ENCODE data around the gene SDHA.
"Not testable (repeated sequence)": the region's sequence is repeated elsewhere in the genome, so short reads cannot be mapped to it uniquely, and the experiment has no call there.

The SDHA gene

DNA sequence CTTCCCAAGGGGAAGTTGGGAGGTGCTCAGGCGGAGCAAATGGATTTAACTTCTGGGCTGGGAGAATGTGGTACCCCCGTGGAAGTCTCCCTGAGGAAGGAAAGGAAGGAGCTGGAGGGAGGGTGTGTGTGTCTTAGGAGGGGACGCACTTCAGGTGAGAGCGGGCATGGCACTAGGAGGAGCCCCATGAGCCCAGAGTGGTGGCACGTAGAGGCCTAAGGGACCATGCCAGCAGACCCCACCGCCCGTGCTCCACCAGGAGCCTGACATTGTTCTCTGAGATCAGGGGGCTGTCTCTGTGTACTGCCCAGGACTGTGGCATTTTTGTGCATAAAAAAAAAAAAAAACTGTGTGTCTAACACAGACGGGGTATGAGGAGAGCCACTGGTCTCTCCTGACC is 84.8 kb downstream of the SDHA start:
- DNase-seq (ENCODE audit: low read depth in 1 of 2, low spot score in 1 of 2) = no peak
- in situ Hi-C loops (cut with HindIII; ENCODE audit: low pct_unique_long_range_greater_than_20kb, low sequenced_read_pairs) = no loop called here
- no peak for TF ChIP-seq JUND (IDR thresholded peaks at IDR 0.05; ENCODE audit: low read depth)

DNA sequence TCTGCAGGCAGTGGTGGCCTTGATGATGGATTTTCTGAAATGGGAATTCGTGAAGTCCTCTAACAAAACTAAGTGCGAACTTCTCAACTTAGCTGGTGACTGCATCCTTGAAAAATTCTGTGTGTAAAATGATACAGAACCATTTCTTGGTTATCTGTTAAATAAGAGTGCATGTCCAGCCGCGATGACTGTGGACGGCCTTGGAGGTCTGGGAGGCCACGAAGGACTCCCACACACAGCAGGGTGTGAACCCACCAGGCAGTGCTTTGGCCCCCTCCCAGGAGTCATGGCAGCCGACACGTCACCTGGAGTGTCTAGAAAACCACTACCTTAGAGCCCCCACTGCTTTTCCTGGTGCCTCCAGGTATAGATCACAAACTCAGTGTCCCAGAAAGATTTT is 85.6 kb downstream of the SDHA start:
- DNase-seq (ENCODE audit: low read depth in 1 of 2, low spot score in 1 of 2); in situ Hi-C loops (cut with HindIII; ENCODE audit: low pct_unique_long_range_greater_than_20kb, low sequenced_read_pairs): not testable (repeated sequence)

DNA sequence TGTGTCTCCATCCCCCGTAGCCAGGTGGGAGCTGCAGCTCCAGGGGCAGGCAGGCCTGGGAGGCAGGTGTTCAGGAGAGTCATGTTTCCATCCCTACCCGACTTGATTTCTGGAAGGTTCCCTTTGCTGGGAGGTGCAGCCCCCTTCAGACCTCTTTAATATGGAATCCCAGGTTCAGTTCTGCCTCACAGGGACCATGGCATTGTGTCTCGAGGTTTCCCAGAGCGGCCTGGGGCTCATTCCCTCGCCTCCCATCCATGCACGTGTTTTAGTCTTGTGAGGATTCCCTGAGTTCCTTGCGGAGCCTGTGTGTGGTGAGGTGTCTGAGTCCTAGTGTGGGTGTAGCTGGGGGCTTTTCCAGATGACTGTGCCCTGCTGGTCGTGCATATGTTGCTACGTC is 86.9 kb downstream of the SDHA start:
- in situ Hi-C loops (cut with HindIII; ENCODE audit: low pct_unique_long_range_greater_than_20kb, low sequenced_read_pairs) = no loop called here
- TF ChIP-seq JUND (IDR thresholded peaks at IDR 0.05; ENCODE audit: low read depth) = no peak
- no peak for DNase-seq (ENCODE audit: low read depth in 1 of 2, low spot score in 1 of 2)

DNA sequence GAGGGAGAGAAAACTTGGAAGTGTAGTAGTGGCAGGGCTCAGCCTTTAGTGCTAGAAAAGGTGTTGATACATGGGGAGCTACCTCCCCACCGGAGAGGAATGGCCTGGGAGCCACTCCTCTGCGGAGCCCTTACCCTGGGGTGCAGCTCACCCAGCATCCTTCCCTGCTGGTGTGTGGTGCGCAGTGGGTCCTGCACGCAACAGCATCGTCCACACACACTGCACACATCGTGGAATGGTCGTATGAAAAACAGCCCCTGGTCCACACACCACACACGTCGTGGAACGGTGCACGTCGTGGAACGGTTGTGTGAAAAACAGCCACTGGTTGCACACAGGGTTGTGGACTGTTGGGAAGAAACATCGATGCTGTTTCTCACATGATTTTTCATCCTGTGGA is 87.3 kb downstream of the SDHA start:
- no peak for TF ChIP-seq JUND (IDR thresholded peaks at IDR 0.05; ENCODE audit: low read depth)
- no peak for DNase-seq (ENCODE audit: low read depth in 1 of 2, low spot score in 1 of 2)
- in situ Hi-C loops (cut with HindIII; ENCODE audit: low pct_unique_long_range_greater_than_20kb, low sequenced_read_pairs) = no loop called here

DNA sequence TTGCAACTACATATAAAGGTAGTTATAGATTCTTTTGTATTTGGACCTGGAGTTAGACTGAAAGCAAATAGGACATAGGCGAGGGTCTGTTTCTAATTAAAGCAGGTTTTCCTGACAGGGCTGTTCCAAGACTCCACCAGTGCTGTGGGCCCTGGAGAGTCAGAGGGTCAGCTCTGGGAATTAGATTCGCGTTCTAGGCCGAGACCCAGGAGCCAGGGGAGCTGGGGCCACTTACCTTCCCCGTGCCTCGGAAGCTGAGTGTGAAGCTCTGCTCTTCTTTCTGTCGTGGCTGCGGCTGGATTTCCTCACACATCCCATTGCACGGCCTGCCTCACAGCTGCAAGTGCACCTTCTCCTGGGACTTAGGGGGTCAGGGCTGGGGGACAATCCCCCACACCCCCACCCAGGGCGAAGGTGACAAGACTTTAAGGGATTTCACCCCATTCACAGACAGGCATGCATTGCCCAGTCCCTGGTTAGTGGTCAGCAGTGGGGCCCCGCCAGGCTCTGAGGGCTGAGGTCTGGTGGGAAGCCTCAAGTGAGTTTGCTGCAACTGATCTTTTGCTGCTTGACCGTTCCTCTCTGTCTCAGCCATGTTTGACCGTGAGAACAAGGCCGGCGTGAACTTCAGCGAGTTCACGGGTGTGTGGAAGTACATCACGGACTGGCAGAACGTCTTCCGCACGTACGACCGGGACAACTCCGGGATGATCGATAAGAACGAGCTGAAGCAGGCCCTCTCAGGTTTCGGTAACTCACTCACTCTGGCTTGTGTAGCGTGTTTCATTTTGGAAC is 88.1 kb downstream of the SDHA start:
- no peak for TF ChIP-seq JUND (IDR thresholded peaks at IDR 0.05; ENCODE audit: low read depth)
- no peak for DNase-seq (ENCODE audit: low read depth in 1 of 2, low spot score in 1 of 2)
- in situ Hi-C loops (cut with HindIII; ENCODE audit: low pct_unique_long_range_greater_than_20kb, low sequenced_read_pairs) = no loop called here

All from T47D (cell line).